T47D (cell line): ENCODE measurements around the gene FMOD.
"Not testable (repeated sequence)": the region's sequence is repeated elsewhere in the genome, so short reads cannot be mapped to it uniquely, and the experiment has no call there.

Experiments
- DNase-seq, 2 experiments: peaks; one replicate each; pipeline versions ENCODE4 v3.0.0 to v3.0.0-alpha.2; 2011 to 2012; ENCODE audit warnings: low read depth in 1 of 2, low spot score in 1 of 2
- JUND ChIP-seq: IDR thresholded peaks from 2 replicates; pipeline ENCODE4 v1.6.1; 2012; ENCODE audit warnings: low read depth
- in situ Hi-C: cut with HindIII; loops from 2 replicates; pipeline ENCODE4 v1.10.0; 2016; ENCODE audit warnings: low sequenced_read_pairs, low pct_unique_long_range_greater_than_20kb

The FMOD gene

GRCh38 chr1:203304919-203305808 is 45.8 kb downstream of the FMOD start, which contains the start of gene BTG2:
Gene BTG2 (plus strand): TSS chr1:203305519. CDS start chr1:203305607, 88 bp downstream.
- in situ Hi-C loops, result no loop called here
- DNase-seq, result peak; percentile 94 to 96
- no peak for TF ChIP-seq JUND

- no peak for DNase-seq
- in situ Hi-C loops, result no loop called here
- TF ChIP-seq JUND, result no peak
Measured at GRCh38 chr1:203304391-203304918, 46.5 kb downstream of the FMOD start.

GRCh38 chr1:203302894-203303293 is 48.0 kb downstream of the FMOD start:
- TF ChIP-seq JUND, result no peak
- in situ Hi-C loops, result no loop called here
- DNase-seq, result no peak

- in situ Hi-C loops, result no loop called here
- DNase-seq, result no peak
- no peak for TF ChIP-seq JUND
Measured at GRCh38 chr1:203302456-203302855, 48.5 kb downstream of the FMOD start.

- in situ Hi-C loops, result no loop called here
- no peak for DNase-seq
- no peak for TF ChIP-seq JUND
Measured at GRCh38 chr1:203301331-203301668, 49.6 kb downstream of the FMOD start.

GRCh38 chr1:203300441-203301330 is 50.2 kb downstream of the FMOD start:
- TF ChIP-seq JUND, result no peak
- DNase-seq, result no peak

GRCh38 chr1:203299719-203300429 is 51.0 kb downstream of the FMOD start:
- in situ Hi-C loops, result not testable (repeated sequence)

More at GRCh38 chr1:203300441-203301330, 50.2 kb downstream of the FMOD start:
- in situ Hi-C loops, result no loop called here

GRCh38 chr1:203299169-203299568 is 51.8 kb downstream of the FMOD start:
- no peak for DNase-seq
- TF ChIP-seq JUND, result no peak
- in situ Hi-C loops, result no loop called here

More at GRCh38 chr1:203299719-203300429, 51.0 kb downstream of the FMOD start:
- not testable (repeated sequence) for DNase-seq

- no peak for TF ChIP-seq JUND
- no peak for DNase-seq
- in situ Hi-C loops, result no loop called here
Measured at GRCh38 chr1:203296460-203297073, 54.4 kb downstream of the FMOD start.

- in situ Hi-C loops, result no loop called here
- no peak for DNase-seq
Measured at GRCh38 chr1:203295796-203296195, 55.1 kb downstream of the FMOD start.

GRCh38 chr1:203291201-203292096 is 59.5 kb downstream of the FMOD start:
- TF ChIP-seq JUND, result no peak
- in situ Hi-C loops, result no loop called here
- no peak for DNase-seq

More at GRCh38 chr1:203295796-203296195, 55.1 kb downstream of the FMOD start:
- no peak for TF ChIP-seq JUND
